K562 (cell line): ENCODE data around the gene PSG5. TPM values are rescaled to one million over a fixed set of nuclear protein-coding genes. Genes with fewer than 3 reads are reported as not detected.
A peak's percentile ranks its signal among the peaks of the same experiment; 100 is the strongest.
"Not testable (repeated sequence)": the region's sequence is repeated elsewhere in the genome, so short reads cannot be mapped to it uniquely, and the experiment has no call there.

Source experiments
- ATAC-seq: fragments of 200-7000 bp; cut with Tn5 transposase; 3 replicates; pipeline ENCODE4 v1.9.1; 2020; ENCODE audit warnings: moderate library complexity
- BruUV-seq: library from RNA; stranded (reverse); fragments of 400-500 nt; replicated peaks from 2 replicates; lab custom pipeline; 2021; lab: Mats Ljungman, UMichigan
- CTCF ChIA-PET: fragments of 300-600 bp; formaldehyde crosslinking; extraction: SDS; loops from one replicate; lab custom pipeline; 2021; ENCODE audit warnings: low intra/inter-chr PET ratio; lab: Yijun Ruan, JAX
- POLR2A ChIA-PET: fragments of 300-600, 350-650 bp; sonication (Branson Sonifier 250); formaldehyde crosslinking; extraction: SDS; loops from one replicate; lab custom pipeline; 2021; ENCODE audit warnings: antibody characterized with exemption, inconsistent platforms; lab: Yijun Ruan, JAX
- DNase-seq, 4 experiments: peaks; one replicate each; pipeline versions ENCODE4 v3.0.0 to v3.0.0-alpha.2; 2011 to 2018; ENCODE audit warnings: low spot score in 3 of 4, mixed read lengths in 3 of 4; ENCODE audit errors: extremely low read depth in 1 of 4
- FAIRE-seq: peaks from 2 replicates; lab custom pipeline; 2011; peaks lifted over from hg19 to GRCh38; lab: Jason Lieb, UNC
- H2AFZ ChIP-seq: 2 replicates; pipeline ENCODE4 v1.6.0; 2011; ENCODE audit warnings: low read depth, low read length, control low read depth, inconsistent platforms
- H3K27ac ChIP-seq: fragments of 200-600 bp; 3 replicates; pipeline ENCODE4 v1.8.0; 2011; ENCODE audit warnings: low read depth, mild to moderate bottlenecking, control low read depth, inconsistent platforms, low read length, moderate library complexity, mixed read lengths; ENCODE audit errors: extremely low read depth
- H3K27me3 ChIP-seq, 2 experiments: fragments of 300-600 bp in 1 of 2; 2 replicates in 1 of 2; 3 replicates in 1 of 2; pipeline versions ENCODE4 v1.6.0 to v1.8.0; 2011; ENCODE audit warnings: inconsistent platforms in 2 of 2, low read length in 2 of 2, mild to moderate bottlenecking in 1 of 2, mixed read lengths in 1 of 2, moderate library complexity in 1 of 2; ENCODE audit not compliant: control insufficient read depth in 2 of 2, insufficient read depth in 2 of 2
- H3K36me3 ChIP-seq: fragments of 300-600 bp; 3 replicates; pipeline ENCODE4 v1.8.0; 2011; ENCODE audit warnings: mild to moderate bottlenecking, low read length, inconsistent platforms; ENCODE audit not compliant: control insufficient read depth, insufficient read depth
- H3K4me1 ChIP-seq, 2 experiments: fragments of 200-600 bp in 1 of 2; replicated peaks in 1 of 2; 2 replicates in 1 of 2; 3 replicates in 1 of 2; pipeline versions ENCODE4 v1.5.1 to v1.8.0; 2011; ENCODE audit warnings: inconsistent platforms in 2 of 2, low read length in 2 of 2, mild to moderate bottlenecking in 1 of 2, mixed read lengths in 1 of 2, moderate library complexity in 1 of 2; ENCODE audit not compliant: control insufficient read depth in 2 of 2, insufficient read depth in 2 of 2
- H3K4me2 ChIP-seq: 2 replicates; pipeline ENCODE4 v1.6.1; 2011; ENCODE audit warnings: low read length, control low read depth, inconsistent platforms, mixed read lengths; ENCODE audit not compliant: insufficient read depth
- H3K4me3 ChIP-seq: fragments of 200-600 bp; sonication (generic), shearing (Covaris generic); 2 replicates; pipeline ENCODE4 v1.5.1; 2016; ENCODE audit warnings: control low read depth, inconsistent platforms
- H3K79me2 ChIP-seq: fragments of 200-600 bp; 3 replicates; pipeline ENCODE4 v1.8.0; 2011; ENCODE audit warnings: low read length, inconsistent platforms; ENCODE audit not compliant: control insufficient read depth, insufficient read depth
- H3K9ac ChIP-seq, 2 experiments: 2 replicates each; pipeline versions ENCODE4 v1.6.0 to v1.6.1; 2011; ENCODE audit warnings: low read depth in 2 of 2, low read length in 2 of 2, control low read depth in 1 of 2, inconsistent platforms in 1 of 2, mild to moderate bottlenecking in 1 of 2, mixed read lengths in 1 of 2; ENCODE audit not compliant: insufficient read depth in 1 of 2
- H3K9me1 ChIP-seq: one replicate; pipeline ENCODE4 v1.6.0; 2011; ENCODE audit warnings: inconsistent platforms, mild to moderate bottlenecking, low read length, moderate library complexity; ENCODE audit not compliant: control insufficient read depth, insufficient read depth
- H3K9me3 ChIP-seq: replicated peaks from 2 replicates; pipeline ENCODE4 v1.5.1; 2011; ENCODE audit warnings: low read depth, low read length, inconsistent platforms; ENCODE audit not compliant: control insufficient read depth, insufficient read depth
- H4K20me1 ChIP-seq: replicated peaks from 2 replicates; pipeline ENCODE4 v1.6.1; 2011; ENCODE audit warnings: low read length, inconsistent platforms, mixed read lengths; ENCODE audit not compliant: control insufficient read depth, insufficient read depth
- SMC3 ChIP-seq: conservative IDR thresholded peaks from 2 replicates; pipeline ENCODE4 v1.6.1; 2011; ENCODE audit warnings: low read depth, low read length, improper control_type of control experiment; ENCODE audit not compliant: insufficient read depth
- WGBS: fragments of 100-300 bp; shearing (Covaris generic); methylation state at CpG from one replicate; pipeline ENCODE4 v1.1.6; 2016; ENCODE audit warnings: low coverage, mixed read lengths; ENCODE audit not compliant: insufficient coverage; ENCODE audit errors: missing lambda C conversion rate; 5-methylcytosine and 5-hydroxymethylcytosine counted together
- in situ Hi-C: fragments of 300-500 bp; cut with MboI; formaldehyde crosslinking; loops from 4 replicates; pipeline ENCODE4 v1.15.0; 2018; ENCODE audit warnings: inconsistent platforms, mixed read lengths
- intact Hi-C: fragments of 100-400 bp; cut with micrococcal nuclease; formaldehyde crosslinking; loops from 2 replicates; pipeline ENCODE4 v1.14.2; 2022
- polyA plus RNA-seq, 8 experiments: library from polyadenylated mRNA; depleted of rRNA in 4 of 8; stranded (reverse) in 5 of 8; unstranded in 3 of 8; fragments of >200 nt; fragmentation: Nextera tagmentation in 2 of 8; fragmentation: Illumina TruSeq in 1 of 8; extraction: Ambion mirVana in 2 of 8; extraction: Trizol in 1 of 8; gene quantifications; 2 replicates each; pipeline versions ENCODE4 v1.2.1 to v1.2.3, GENCODE V29; 2011 to 2014; ENCODE audit warnings: inconsistent platforms in 1 of 8, missing spikeins in 1 of 8
- total RNA-seq, 7 experiments: library from RNA; depleted of rRNA in 6 of 7; stranded (reverse); fragments of >200 nt in 6 of 7; fragmentation: Illumina TruSeq in 2 of 7; extraction: Trizol in 2 of 7; gene quantifications; 2 replicates each; pipeline versions ENCODE4 v1.2.1 to v1.2.3, GENCODE V29; 2011 to 2021; ENCODE audit warnings: low replicate concordance in 1 of 7
- TF ChIP-seq, protein P1 (sequence below), 3 experiments: IDR thresholded peaks in 2 of 3; conservative IDR thresholded peaks in 1 of 3; 2 replicates each; pipeline ENCODE4 v1.5.1; 2011 to 2012; ENCODE audit warnings: low read length in 3 of 3, mild to moderate bottlenecking in 3 of 3, control low read depth in 2 of 3, improper control_type of control experiment in 1 of 3, inconsistent platforms in 1 of 3, low read depth in 1 of 3, mixed read lengths in 1 of 3, moderate library complexity in 1 of 3; ENCODE audit not compliant: insufficient read depth in 2 of 3

The PSG5 gene
- total and polyA plus RNA-seq, 9 of the 15 experiments (the other 6 are each of a cell fraction or from before 2014, with no cell fraction given), result not detected

DNA sequence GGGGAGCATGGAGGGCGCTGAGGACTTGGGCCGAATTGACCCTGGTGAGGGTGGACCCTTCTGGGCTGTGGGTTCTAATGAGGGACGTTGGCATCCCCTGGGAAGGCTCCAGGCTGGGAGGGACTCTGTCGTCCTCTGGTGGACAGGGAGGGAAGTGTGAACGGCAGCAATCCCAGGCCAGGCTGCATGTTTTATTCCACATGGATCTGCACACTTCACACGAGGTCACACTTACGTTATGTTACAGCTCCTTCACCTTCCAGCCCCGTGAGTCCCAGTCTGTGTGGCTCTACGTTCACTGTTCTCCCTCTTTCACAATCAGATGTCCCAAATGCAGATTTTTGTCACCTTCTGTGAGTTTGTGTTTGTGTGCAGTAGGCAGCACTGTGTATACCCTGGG is 1.8 kb upstream of the PSG5 start:
- in situ Hi-C loops, result loop anchor here (10.0 kb wide), 1 partner anchor 127 kb away; no protein-coding TSS in a partner anchor
- H3K9ac ChIP-seq, H2AFZ ChIP-seq, FAIRE-seq, H3K9me3 ChIP-seq, H3K9me1 ChIP-seq, H3K79me2 ChIP-seq, ATAC-seq, intact Hi-C loops, H4K20me1 ChIP-seq, CTCF ChIA-PET, BruUV-seq, H3K4me1 ChIP-seq, H3K4me3 ChIP-seq, POLR2A ChIA-PET, H3K36me3 ChIP-seq, H3K27me3 ChIP-seq: not testable (repeated sequence)
- under 1% methylated on average over 9 of the region's 9 CpGs for WGBS
- DNase-seq, result peak; percentile 5 to 9 (median 6)
- peak; percentile 23; the same call in 1 of the 2 replicates for TF ChIP-seq SMC3
- TF ChIP-seq, protein P1, sequence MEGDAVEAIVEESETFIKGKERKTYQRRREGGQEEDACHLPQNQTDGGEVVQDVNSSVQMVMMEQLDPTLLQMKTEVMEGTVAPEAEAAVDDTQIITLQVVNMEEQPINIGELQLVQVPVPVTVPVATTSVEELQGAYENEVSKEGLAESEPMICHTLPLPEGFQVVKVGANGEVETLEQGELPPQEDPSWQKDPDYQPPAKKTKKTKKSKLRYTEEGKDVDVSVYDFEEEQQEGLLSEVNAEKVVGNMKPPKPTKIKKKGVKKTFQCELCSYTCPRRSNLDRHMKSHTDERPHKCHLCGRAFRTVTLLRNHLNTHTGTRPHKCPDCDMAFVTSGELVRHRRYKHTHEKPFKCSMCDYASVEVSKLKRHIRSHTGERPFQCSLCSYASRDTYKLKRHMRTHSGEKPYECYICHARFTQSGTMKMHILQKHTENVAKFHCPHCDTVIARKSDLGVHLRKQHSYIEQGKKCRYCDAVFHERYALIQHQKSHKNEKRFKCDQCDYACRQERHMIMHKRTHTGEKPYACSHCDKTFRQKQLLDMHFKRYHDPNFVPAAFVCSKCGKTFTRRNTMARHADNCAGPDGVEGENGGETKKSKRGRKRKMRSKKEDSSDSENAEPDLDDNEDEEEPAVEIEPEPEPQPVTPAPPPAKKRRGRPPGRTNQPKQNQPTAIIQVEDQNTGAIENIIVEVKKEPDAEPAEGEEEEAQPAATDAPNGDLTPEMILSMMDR (IDR thresholded peaks at IDR 0.05 in 2 of 3, conservative IDR thresholded peaks at IDR 0.05 in 1 of 3; ENCODE audit: insufficient read depth in 2 of 3, low read depth in 1 of 3, low read length in 3 of 3), result peak; percentile 51 to 59 (median 52); a peak in 5 of 6 replicates
- TF ChIP-seq, all 486 proteins: peak for 2; not testable (repeated sequence) for 484
- not testable (repeated sequence) for H3K4me2 ChIP-seq, H3K27ac ChIP-seq

DNA sequence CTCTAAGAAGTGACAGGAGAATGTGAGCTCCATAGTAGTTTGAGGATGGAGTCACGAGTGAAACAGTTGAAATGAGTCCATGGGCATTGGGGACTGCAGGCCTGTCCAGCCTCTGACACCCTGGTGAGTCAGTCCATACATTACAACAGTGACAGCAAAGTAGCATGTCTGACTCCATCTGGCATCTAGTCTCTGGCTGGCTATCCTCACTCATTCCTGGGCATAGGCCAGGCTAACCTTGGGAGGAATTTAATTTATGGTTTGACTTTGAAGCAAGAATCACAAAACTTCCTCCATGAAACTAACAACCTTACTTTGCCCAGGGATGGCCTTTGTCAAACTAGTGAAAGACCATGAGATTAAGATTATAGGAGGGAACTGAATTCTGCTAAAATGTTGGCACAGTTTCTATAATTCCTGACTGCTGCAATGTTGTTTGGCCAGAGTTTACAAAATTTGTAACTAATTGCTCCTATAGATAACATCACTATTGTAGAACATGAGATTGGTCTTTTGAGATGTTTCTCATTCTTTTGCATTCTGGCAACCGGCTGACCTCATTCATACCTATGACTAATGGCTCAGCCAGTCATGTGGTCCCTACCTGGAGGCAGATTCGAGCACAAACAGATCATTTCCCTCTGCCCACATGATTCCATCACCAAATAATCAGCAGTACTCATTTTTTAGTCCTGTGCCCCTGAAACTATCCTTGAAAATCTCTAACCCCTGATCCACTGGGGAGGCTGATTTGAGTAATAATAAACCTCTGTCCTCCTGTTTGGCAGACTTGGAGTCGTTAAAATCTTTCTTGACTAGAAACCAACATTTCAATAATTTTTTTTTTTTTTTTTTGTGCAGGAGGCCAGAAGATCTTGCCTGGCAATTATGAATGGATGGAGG is 4.2 kb downstream of the PSG5 start:
- H3K9me3 ChIP-seq, H3K4me3 ChIP-seq, H3K27ac ChIP-seq, H2AFZ ChIP-seq, H3K79me2 ChIP-seq, POLR2A ChIA-PET, ATAC-seq, H3K9me1 ChIP-seq, FAIRE-seq, CTCF ChIA-PET, H3K4me1 ChIP-seq, intact Hi-C loops, H3K9ac ChIP-seq, H3K4me2 ChIP-seq, H3K27me3 ChIP-seq, H4K20me1 ChIP-seq, H3K36me3 ChIP-seq, BruUV-seq, DNase-seq: not testable (repeated sequence)
- in situ Hi-C loops, result loop anchor here (10.0 kb wide), 1 partner anchor 133 kb away; no protein-coding TSS in a partner anchor
- WGBS, result 0% methylated on average over 2 of the region's 4 CpGs
